Neural progenitor cell (in vitro differentiated cells): Measurements from ENCODE around the gene KLF1. TPM values are rescaled to one million over a fixed set of nuclear protein-coding genes. Genes with fewer than 3 reads are reported as not detected.

ENCODE experiments used
- microRNA-seq: library from miRNA; unstranded; fragments of <30 nt; microRNA quantifications from one replicate; pipeline ENCODE4, GENCODE V29; 2016
- small RNA-seq: library from RNA; depleted of rRNA; stranded (forward); fragments of <200 nt; gene quantifications from one replicate; pipeline ENCODE3, GENCODE V24; 2015
- total RNA-seq: library from RNA; depleted of rRNA; stranded (reverse); fragments of >200 nt; gene quantifications from 2 replicates; pipeline ENCODE4 v1.2.3, GENCODE V29; 2015; ENCODE audit warnings: low replicate concordance

KLF1 gene
- total RNA-seq, 1 donor from 2014 or later = 0.64 TPM

Small RNA genes within 50 kb of the gene (microRNA-seq; reads per million reads assigned to microRNA genes)
- gene MIR5695 = not detected
- gene MIR6794 = not detected

Small RNA genes within 50 kb of the gene (small RNA-seq; reads per million reads assigned to genes)
- not detected for gene MIR5695
- not detected for gene MIR6794

Other genes starting within 250 kb of the KLF1 start
- gene MAN2B1, start 220.5 kb downstream of the KLF1 start, total RNA-seq = 35.8 and 73.6 TPM in 2 replicates
- gene WDR83, start 220.4 kb downstream of the KLF1 start, total RNA-seq = 11.0 and 15.9 TPM in 2 replicates
- gene DHPS, start 205.3 kb downstream of the KLF1 start, total RNA-seq = 78.3 and 108 TPM in 2 replicates
- gene GNG14, start 199.2 kb downstream of the KLF1 start, total RNA-seq = not detected in 2 replicates
- gene FBXW9, start 190.6 kb downstream of the KLF1 start, total RNA-seq = 4.0 and 21.4 TPM in 2 replicates
- 58.1 and 87.4 TPM in 2 replicates for gene TNPO2, start 163.3 kb downstream of the KLF1 start, total RNA-seq
- 105 and 194 TPM in 2 replicates for gene TRIR, start 152.5 kb downstream of the KLF1 start, total RNA-seq
- gene GET3, start 149.7 kb downstream of the KLF1 start, total RNA-seq = 62.9 and 99.6 TPM in 2 replicates
- gene BEST2, start 135.4 kb downstream of the KLF1 start, total RNA-seq = not detected in 2 replicates
- 14.3 and 25.1 TPM in 2 replicates for gene HOOK2, start 111.6 kb downstream of the KLF1 start, total RNA-seq
- 1.5 and 12.6 TPM in 2 replicates for gene JUNB, start 95.7 kb downstream of the KLF1 start, total RNA-seq
- 463 and 727 TPM in 2 replicates for gene PRDX2, start 85.4 kb downstream of the KLF1 start, total RNA-seq
- not detected in 2 replicates for gene THSD8, start 85.1 kb downstream of the KLF1 start, total RNA-seq
- gene RNASEH2A, start 80.6 kb downstream of the KLF1 start, total RNA-seq = 60.3 and 61.3 TPM in 2 replicates
- 0.19 TPM in 1 of 2 replicates, not detected in the other for gene RTBDN, start 52.6 kb downstream of the KLF1 start, total RNA-seq
- 8.3 and 13.3 TPM in 2 replicates for gene MAST1, start 48.7 kb downstream of the KLF1 start, total RNA-seq
- gene DNASE2, start 5.8 kb downstream of the KLF1 start, total RNA-seq = 8.7 and 16.5 TPM in 2 replicates
- gene GCDH, start 4.0 kb upstream of the KLF1 start, total RNA-seq = 39.5 and 75.0 TPM in 2 replicates
- 1.8 and 6.4 TPM in 2 replicates for gene SYCE2, start 32.1 kb upstream of the KLF1 start, total RNA-seq
- gene FARSA, start 46.5 kb upstream of the KLF1 start, total RNA-seq = 21.4 and 51.6 TPM in 2 replicates
- gene CALR, start 51.4 kb upstream of the KLF1 start, total RNA-seq = 437 and 569 TPM in 2 replicates
- 37.7 and 54.9 TPM in 2 replicates for gene RAD23A, start 58.7 kb upstream of the KLF1 start, total RNA-seq
- 17.1 and 42.2 TPM in 2 replicates for gene GADD45GIP1, start 70.0 kb upstream of the KLF1 start, total RNA-seq
- 0.06 and 0.07 TPM in 2 replicates for gene DAND5, start 82.4 kb upstream of the KLF1 start, total RNA-seq
- 0.06 TPM in 2 replicates for gene NFIX, start 108.3 kb upstream of the KLF1 start, total RNA-seq
- 0.88 and 2.2 TPM in 2 replicates for gene LYL1, start 215.7 kb upstream of the KLF1 start, total RNA-seq
- 30.2 and 49.0 TPM in 2 replicates for gene TRMT1, start 229.5 kb upstream of the KLF1 start, total RNA-seq
- gene NACC1, start 231.1 kb upstream of the KLF1 start, total RNA-seq = 34.7 and 108 TPM in 2 replicates